ENCODE measurements around the gene HINT2.

HINT2 gene

GRCh38 chr9:35829084-35829763 lies 14.4 kb upstream of the HINT2 start, which contains the start of gene TMEM8B:
TSS of gene TMEM8B (plus strand) at chr9:35829228. CDS start at chr9:35829448, 220 bp downstream.
- Mint-ChIP-seq H3K36me3 (ENCODE audit: low read depth) (peaks cover 3% of the 10 kb centered on the region), H3K4me1 (ENCODE audit: low read depth) (peaks cover 20% of the 10 kb centered on the region), H3K4me3 (peak within 1 kb of the TSS; percentile 87), H3K27ac (peak within 1 kb of the TSS; percentile 89), H3K27me3 (no peaks in the 10 kb centered on the region), H3K9me3 (no peaks in the 10 kb centered on the region)
- DNase-seq, result peak; percentile 94

GRCh38 chr9:35828716-35829083 lies 13.9 kb upstream of the HINT2 start, which contains the start of gene FAM221B:
TSS of gene FAM221B (minus strand) at chr9:35828732. CDS start at chr9:35826161, 2,571 bp downstream.
- H3K36me3 Mint-ChIP-seq (ENCODE audit: low read depth), result peaks cover 3% of the 10 kb centered on the region
- peaks cover 20% of the 10 kb centered on the region for H3K4me1 Mint-ChIP-seq (ENCODE audit: low read depth)
- H3K4me3 Mint-ChIP-seq, result peak within 1 kb of the TSS; percentile 87
- H3K9me3 Mint-ChIP-seq, result no peaks in the 10 kb centered on the region
- no peaks in the 10 kb centered on the region for H3K27me3 Mint-ChIP-seq
- peak within 1 kb of the TSS; percentile 89 for H3K27ac Mint-ChIP-seq
- DNase-seq, result no peak

GRCh38 chr9:35827486-35827885 lies 12.6 kb upstream of the HINT2 start:
- Mint-ChIP-seq H3K4me3 (peak overlapping the region; percentile 87), H3K27me3 (no peaks in the 10 kb centered on the region), H3K27ac (no peak overlapping the region), H3K9me3 (no peaks in the 10 kb centered on the region), H3K4me1 (ENCODE audit: low read depth) (peaks cover 20% of the 10 kb centered on the region), H3K36me3 (ENCODE audit: low read depth) (peaks cover 3% of the 10 kb centered on the region)
- DNase-seq, result no peak

GRCh38 chr9:35826071-35826701 lies 11.3 kb upstream of the HINT2 start:
- DNase-seq, result peak; percentile 48

DNA sequence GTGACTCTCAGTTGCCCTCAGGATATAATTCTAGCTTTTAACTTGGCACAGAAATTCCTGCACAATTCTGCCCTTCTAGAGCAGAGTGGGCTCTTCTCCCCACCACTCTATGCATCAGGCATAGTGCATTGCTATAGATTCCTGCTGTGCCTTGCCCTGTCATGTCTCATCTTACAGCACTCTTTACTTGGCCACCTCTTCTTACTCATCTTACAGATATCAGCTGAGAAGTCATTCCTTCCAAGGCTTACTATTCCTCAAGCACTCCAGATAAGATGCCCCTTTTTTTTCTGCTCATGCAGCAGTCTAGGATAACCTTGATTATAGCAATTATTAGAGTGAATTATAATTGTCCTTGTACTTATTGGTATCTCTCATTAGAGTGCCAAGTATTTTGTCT lies 8.1 kb upstream of the HINT2 start:
- DNase-seq, result no peak

More at GRCh38 chr9:35826071-35826701, 11.3 kb upstream of the HINT2 start:
- Mint-ChIP-seq H3K36me3 (ENCODE audit: low read depth) (peaks cover 3% of the 10 kb centered on the region), H3K4me1 (ENCODE audit: low read depth) (peaks cover 20% of the 10 kb centered on the region), H3K27me3 (no peaks in the 10 kb centered on the region), H3K9me3 (no peaks in the 10 kb centered on the region), H3K27ac (no peak overlapping the region), H3K4me3 (no peak overlapping the region)

DNA sequence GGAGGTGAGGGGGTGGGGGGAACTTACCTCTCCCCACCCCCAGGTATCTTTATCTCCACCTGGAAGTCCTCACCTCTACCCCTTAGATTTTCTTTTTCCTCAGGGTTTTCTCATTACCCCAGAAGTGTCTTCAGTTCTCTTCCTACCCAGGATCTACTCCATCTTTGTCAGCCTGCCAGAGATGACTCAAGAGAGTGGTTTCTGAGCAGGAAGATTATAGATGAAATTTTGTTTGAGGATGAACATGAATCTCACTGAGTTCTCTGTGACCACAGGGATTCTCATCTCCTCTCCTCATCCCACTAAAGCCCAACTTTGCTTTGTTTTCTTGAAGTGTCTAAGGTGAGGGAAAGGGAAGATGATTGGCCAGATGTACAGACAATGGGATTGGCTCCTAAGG lies 5.2 kb upstream of the HINT2 start:
- Mint-ChIP-seq H3K36me3 (ENCODE audit: low read depth) (peaks cover 5% of the 10 kb centered on the region), H3K4me3 (no peak overlapping the region), H3K4me1 (ENCODE audit: low read depth) (peaks cover 4% of the 10 kb centered on the region), H3K27me3 (no peaks in the 10 kb centered on the region), H3K9me3 (no peaks in the 10 kb centered on the region), H3K27ac (no peak overlapping the region)
- DNase-seq, result no peak

More for the DNA sequence above, 8.1 kb upstream of the HINT2 start:
- Mint-ChIP-seq H3K9me3 (no peaks in the 10 kb centered on the region), H3K27me3 (no peaks in the 10 kb centered on the region), H3K27ac (no peak overlapping the region), H3K36me3 (ENCODE audit: low read depth) (no peaks in the 10 kb centered on the region), H3K4me3 (no peak overlapping the region), H3K4me1 (ENCODE audit: low read depth) (peaks cover 4% of the 10 kb centered on the region)

GRCh38 chr9:35818341-35818740 lies 3.5 kb upstream of the HINT2 start:
- peaks cover 14% of the 10 kb centered on the region for H3K4me1 Mint-ChIP-seq (ENCODE audit: low read depth)
- DNase-seq, result no peak
- no peaks in the 10 kb centered on the region for H3K27me3 Mint-ChIP-seq
- H3K36me3 Mint-ChIP-seq (ENCODE audit: low read depth), result peaks cover 11% of the 10 kb centered on the region
- no peak overlapping the region for H3K4me3 Mint-ChIP-seq
- no peak overlapping the region for H3K27ac Mint-ChIP-seq
- no peaks in the 10 kb centered on the region for H3K9me3 Mint-ChIP-seq

DNA sequence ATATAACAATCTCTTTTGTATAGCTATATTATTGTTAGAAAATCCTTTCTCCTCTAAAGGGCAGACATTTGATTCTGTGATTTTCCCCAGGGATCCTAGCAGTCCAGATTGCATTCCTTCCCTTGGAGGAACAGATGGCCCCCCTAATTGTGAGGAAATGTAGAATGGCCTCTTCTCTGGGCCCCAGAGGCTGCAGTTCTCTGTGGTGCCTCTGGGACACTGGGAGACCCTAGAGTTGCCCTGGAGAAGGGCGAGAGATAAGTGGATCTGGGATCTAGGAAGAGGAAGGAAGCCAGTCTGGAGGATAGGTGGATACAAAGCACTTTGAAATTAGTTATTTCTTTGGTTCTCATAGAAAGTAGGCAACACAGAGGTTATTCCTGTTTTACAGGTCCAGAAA lies 1.9 kb upstream of the HINT2 start:
- Mint-ChIP-seq H3K4me1 (ENCODE audit: low read depth) (peaks cover 31% of the 10 kb centered on the region), H3K9me3 (no peaks in the 10 kb centered on the region), H3K36me3 (ENCODE audit: low read depth) (peaks cover 16% of the 10 kb centered on the region), H3K27me3 (no peaks in the 10 kb centered on the region), H3K4me3 (no peak overlapping the region), H3K27ac (no peak overlapping the region)
- no peak for DNase-seq

DNA sequence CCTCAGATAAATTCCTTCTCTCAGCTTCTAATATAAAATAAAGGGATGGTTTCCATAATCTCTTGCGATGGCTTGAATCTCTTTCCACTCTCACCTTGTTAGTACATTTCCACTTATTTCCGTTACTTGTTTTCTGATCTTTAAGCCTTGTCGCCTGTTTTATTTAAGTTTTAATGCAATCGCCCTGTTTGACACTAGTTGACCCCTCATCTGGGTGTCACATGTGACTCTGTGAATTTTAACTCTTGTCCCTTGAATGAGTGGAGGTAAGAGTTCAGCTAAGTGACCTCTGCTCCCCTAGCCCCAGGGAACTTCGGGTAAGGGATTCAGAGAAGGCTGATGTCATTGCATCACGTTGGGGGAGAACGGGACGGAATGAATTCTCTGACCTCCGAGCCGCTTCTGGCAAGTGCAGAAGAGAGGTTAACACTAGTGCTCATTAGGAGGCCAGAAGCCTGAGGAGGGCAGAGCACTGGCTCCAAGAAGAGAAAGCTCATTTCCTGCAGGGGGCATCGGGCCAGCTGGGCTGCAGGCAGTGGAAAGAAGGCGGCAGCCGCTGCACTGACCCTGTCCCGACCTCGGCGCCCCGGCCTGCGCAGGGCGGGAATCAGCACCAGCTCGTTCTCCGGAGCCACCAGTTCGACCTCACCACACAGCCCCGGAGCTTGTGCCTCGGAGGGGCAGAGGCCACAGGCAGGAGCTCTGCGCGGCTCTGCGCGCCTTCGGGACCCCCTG lies 569 bp downstream of the HINT2 start:
- Mint-ChIP-seq H3K9me3 (no peaks in the 10 kb centered on the region), H3K27ac (peak overlapping the region; percentile 98), H3K27me3 (no peaks in the 10 kb centered on the region), H3K4me1 (ENCODE audit: low read depth) (peaks cover 41% of the 10 kb centered on the region), H3K4me3 (peak overlapping the region; percentile 91), H3K36me3 (ENCODE audit: low read depth) (peaks cover 22% of the 10 kb centered on the region)
- no peak for DNase-seq

- Mint-ChIP-seq H3K36me3 (ENCODE audit: low read depth) (peaks cover 29% of the 10 kb centered on the region), H3K27me3 (no peaks in the 10 kb centered on the region), H3K9me3 (no peaks in the 10 kb centered on the region), H3K4me3 (peak overlapping the region; percentile 91), H3K4me1 (ENCODE audit: low read depth) (peaks cover 41% of the 10 kb centered on the region), H3K27ac (peak overlapping the region; percentile 48)
- no peak for DNase-seq
These were observed 1.3 kb downstream of the HINT2 start for GRCh38 chr9:35813434-35814105.

- peaks cover 42% of the 10 kb centered on the region for H3K36me3 Mint-ChIP-seq (ENCODE audit: low read depth)
- peak within 1 kb of the TSS; percentile 80 for H3K4me3 Mint-ChIP-seq
- H3K27me3 Mint-ChIP-seq, result no peaks in the 10 kb centered on the region
- peak within 1 kb of the TSS; percentile 93 for H3K27ac Mint-ChIP-seq
- peak; percentile 91 for DNase-seq
- peaks cover 41% of the 10 kb centered on the region for H3K4me1 Mint-ChIP-seq (ENCODE audit: low read depth)
- H3K9me3 Mint-ChIP-seq, result no peaks in the 10 kb centered on the region
These were observed 2.7 kb downstream of the HINT2 start, which contains the start of gene SPAG8 for GRCh38 chr9:35812025-35812602. TSS of gene SPAG8 (minus strand) at chr9:35812262. CDS start at chr9:35812147, 115 bp downstream.

GRCh38 chr9:35811381-35812024 lies 3.3 kb downstream of the HINT2 start:
- Mint-ChIP-seq H3K27me3 (no peaks in the 10 kb centered on the region), H3K4me1 (ENCODE audit: low read depth) (peaks cover 44% of the 10 kb centered on the region), H3K36me3 (ENCODE audit: low read depth) (peaks cover 46% of the 10 kb centered on the region), H3K9me3 (no peaks in the 10 kb centered on the region), H3K4me3 (peak overlapping the region; percentile 80), H3K27ac (peak overlapping the region; percentile 93)
- DNase-seq, result no peak

DNA sequence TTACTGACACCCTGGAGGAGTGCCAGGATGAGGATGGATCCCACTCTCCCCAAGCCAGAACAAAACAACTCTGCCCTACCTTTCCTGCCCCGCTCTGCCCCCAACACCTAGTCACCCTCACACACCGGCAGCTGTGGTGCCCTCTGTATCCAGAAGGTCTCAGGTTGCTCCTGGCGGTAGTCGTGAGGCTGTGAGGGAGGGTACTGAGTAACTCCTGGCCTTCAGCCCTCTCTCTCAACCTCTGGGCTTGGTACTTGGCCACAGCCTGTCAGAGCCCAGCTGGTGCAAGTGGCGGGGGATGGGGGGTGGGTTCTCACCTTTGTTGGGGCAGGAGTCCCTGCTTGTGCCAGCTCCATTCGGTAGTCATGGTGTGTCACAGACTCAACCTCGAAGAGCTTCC lies 4.7 kb downstream of the HINT2 start:
- H3K27me3 Mint-ChIP-seq, result no peaks in the 10 kb centered on the region
- DNase-seq, result no peak
- peaks cover 56% of the 10 kb centered on the region for H3K36me3 Mint-ChIP-seq (ENCODE audit: low read depth)
- H3K9me3 Mint-ChIP-seq, result no peaks in the 10 kb centered on the region
- no peak overlapping the region for H3K27ac Mint-ChIP-seq
- H3K4me1 Mint-ChIP-seq (ENCODE audit: low read depth), result peaks cover 40% of the 10 kb centered on the region
- H3K4me3 Mint-ChIP-seq, result no peak overlapping the region

All from activated T-cell treated with anti-CD3 and anti-CD28 coated beads, Interleukin-2, amount 50 U/mL, for 24 hours (primary cell).